GM23248 (cell line): Measurements from ENCODE around the gene ASXL3.

ENCODE experiments used
- EZH2 ChIP-seq: fragments of 200-600 bp; sonication (generic); IDR thresholded peaks from 2 replicates; pipeline ENCODE4 v1.6.1; 2018; ENCODE audit warnings: antibody characterized with exemption, mild to moderate bottlenecking; ENCODE audit not compliant: insufficient read depth, poor library complexity, severe bottlenecking
- EZH2phosphoT487 ChIP-seq: fragments of 200-600 bp; sonication (generic); IDR thresholded peaks from 2 replicates; pipeline ENCODE4 v1.6.1; 2018; ENCODE audit warnings: antibody characterized with exemption, moderate library complexity, mild to moderate bottlenecking, low read depth; ENCODE audit not compliant: insufficient read depth

DNA sequence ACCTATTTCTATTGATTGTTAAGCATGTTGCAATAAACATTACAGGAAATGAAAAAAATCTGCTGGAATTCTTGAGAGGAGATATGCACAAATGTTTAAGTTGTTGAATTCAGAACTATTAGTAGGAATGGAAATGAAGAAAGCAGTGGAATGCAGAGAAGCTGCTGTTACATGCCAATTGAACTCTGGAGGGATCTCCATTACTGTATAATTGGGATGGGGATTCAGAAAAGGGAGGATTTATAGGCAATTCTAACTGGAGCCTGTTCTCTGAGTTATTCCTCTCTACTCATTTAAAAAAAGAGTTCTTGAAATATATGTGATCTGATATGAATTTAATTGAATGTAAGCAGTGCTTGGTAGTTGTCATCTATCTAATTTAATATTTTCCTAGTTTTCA, 2.6 kb upstream of the ASXL3 start:
- no peak for TF ChIP-seq EZH2
- no peak for TF ChIP-seq EZH2phosphoT487
